ENCODE results near the gene YEATS2.

YEATS2 gene

GRCh38 chr3:183815563-183815940, 118.0 kb downstream of the YEATS2 start:
- no peak for DNase-seq

- no peak for DNase-seq
These were observed 118.4 kb downstream of the YEATS2 start for GRCh38 chr3:183815951-183816475.

GRCh38 chr3:183816681-183817510, 119.3 kb downstream of the YEATS2 start:
- no peak for DNase-seq

- DNase-seq, result no peak
These were observed 120.0 kb downstream of the YEATS2 start for GRCh38 chr3:183817639-183818038.

- no peak for DNase-seq
These were observed 120.5 kb downstream of the YEATS2 start for GRCh38 chr3:183818041-183818620.

GRCh38 chr3:183818706-183819624, 121.4 kb downstream of the YEATS2 start:
- no peak for DNase-seq

GRCh38 chr3:183819831-183820230, 122.2 kb downstream of the YEATS2 start:
- DNase-seq, result no peak

- DNase-seq, result no peak
These were observed 125.0 kb downstream of the YEATS2 start for GRCh38 chr3:183822631-183823030.

- no peak for DNase-seq
These were observed 126.4 kb downstream of the YEATS2 start for GRCh38 chr3:183823963-183824362.

GRCh38 chr3:183824761-183825455, 127.3 kb downstream of the YEATS2 start:
- no peak for DNase-seq

GRCh38 chr3:183825456-183826161, 128.0 kb downstream of the YEATS2 start, which contains the start of gene MAP6D1:
Gene MAP6D1, minus strand, starts transcription at chr3:183825577. Its CDS starts 30 bp downstream, at chr3:183825547.
- no peak for DNase-seq

- no peak for DNase-seq
These were observed 129.1 kb downstream of the YEATS2 start for GRCh38 chr3:183826448-183827250.

- no peak for DNase-seq
These were observed 130.4 kb downstream of the YEATS2 start for GRCh38 chr3:183827809-183828537.

GRCh38 chr3:183828538-183828870, 130.9 kb downstream of the YEATS2 start:
- no peak for DNase-seq

GRCh38 chr3:183829466-183829865, 131.9 kb downstream of the YEATS2 start:
- DNase-seq, result no peak

GRCh38 chr3:183830187-183830586, 132.6 kb downstream of the YEATS2 start:
- DNase-seq, result no peak

- no peak for DNase-seq
These were observed 135.9 kb downstream of the YEATS2 start for GRCh38 chr3:183833516-183833915.

GRCh38 chr3:183837390-183837789, 139.8 kb downstream of the YEATS2 start:
- no peak for DNase-seq

GRCh38 chr3:183837894-183838293, 140.3 kb downstream of the YEATS2 start:
- no peak for DNase-seq

GRCh38 chr3:183839751-183840150, 142.2 kb downstream of the YEATS2 start:
- DNase-seq, result no peak
